Astrocyte (in vitro differentiated cells and primary cell): Measurements from ENCODE around the gene AHSA1. TPM values are rescaled to one million over a fixed set of nuclear protein-coding genes. Genes with fewer than 3 reads are reported as not detected.

Experiments
- DNase-seq: peaks from one replicate; pipeline ENCODE4 v3.0.0-alpha.2; 2010; ENCODE audit warnings: low read depth
- FAIRE-seq: peaks from 2 replicates; lab custom pipeline; 2011; peaks lifted over from hg19 to GRCh38; lab: Jason Lieb, UNC
- H2AFZ ChIP-seq: 2 replicates; pipeline ENCODE4 v1.6.0; 2012; ENCODE audit warnings: low read depth, low read length, inconsistent platforms
- H3K27ac ChIP-seq: 2 replicates; pipeline ENCODE4 v1.5.1; 2011; ENCODE audit warnings: low read depth, low read length, inconsistent platforms
- H3K27me3 ChIP-seq: 2 replicates; pipeline ENCODE4 v1.6.0; 2011; ENCODE audit warnings: low read length, inconsistent platforms; ENCODE audit not compliant: insufficient read depth
- H3K36me3 ChIP-seq: 2 replicates; pipeline ENCODE4 v1.5.1; 2011; ENCODE audit warnings: low read length, inconsistent platforms; ENCODE audit not compliant: insufficient read depth
- H3K4me1 ChIP-seq: 2 replicates; pipeline ENCODE4 v1.5.1; 2011; ENCODE audit warnings: low read length, inconsistent platforms; ENCODE audit not compliant: insufficient read depth
- H3K4me2 ChIP-seq: 2 replicates; pipeline ENCODE4 v1.6.0; 2012; ENCODE audit warnings: low read length, inconsistent platforms
- H3K4me3 ChIP-seq: 2 replicates; pipeline ENCODE4 v1.5.1; 2011; ENCODE audit warnings: low read depth, mild to moderate bottlenecking, low read length, inconsistent platforms; ENCODE audit not compliant: insufficient read depth
- H3K79me2 ChIP-seq: 2 replicates; pipeline ENCODE4 v1.6.0; 2012; ENCODE audit warnings: mild to moderate bottlenecking, low read length, inconsistent platforms; ENCODE audit not compliant: insufficient read depth
- H3K9ac ChIP-seq: 2 replicates; pipeline ENCODE4 v1.6.0; 2012; ENCODE audit warnings: mild to moderate bottlenecking, low read length, inconsistent platforms
- H3K9me3 ChIP-seq: 2 replicates; pipeline ENCODE4 v1.5.1; 2012; ENCODE audit warnings: low read depth, mild to moderate bottlenecking, low read length, inconsistent platforms; ENCODE audit not compliant: insufficient read depth
- H4K20me1 ChIP-seq: 2 replicates; pipeline ENCODE4 v1.6.0; 2012; ENCODE audit warnings: low read length, inconsistent platforms; ENCODE audit not compliant: insufficient read depth
- H3K27ac Mint-ChIP-seq: one replicate; pipeline ENCODE4 v1.8.0; 2021; ENCODE audit warnings: mild to moderate bottlenecking, mixed read lengths; ENCODE audit not compliant: unreplicated experiment
- H3K27me3 Mint-ChIP-seq: one replicate; pipeline ENCODE4 v1.8.0; 2021; ENCODE audit warnings: low read depth, mixed read lengths; ENCODE audit not compliant: unreplicated experiment
- H3K36me3 Mint-ChIP-seq: one replicate; pipeline ENCODE4 v1.8.0; 2021; ENCODE audit warnings: low read depth, mixed read lengths; ENCODE audit not compliant: unreplicated experiment
- H3K4me1 Mint-ChIP-seq: one replicate; pipeline ENCODE4 v1.8.0; 2021; ENCODE audit warnings: low read depth, mixed read lengths; ENCODE audit not compliant: unreplicated experiment
- H3K4me3 Mint-ChIP-seq: one replicate; pipeline ENCODE4 v1.8.0; 2021; ENCODE audit warnings: mild to moderate bottlenecking, moderate library complexity, mixed read lengths; ENCODE audit not compliant: unreplicated experiment
- H3K9me3 Mint-ChIP-seq: one replicate; pipeline ENCODE4 v1.8.0; 2021; ENCODE audit warnings: mild to moderate bottlenecking, mixed read lengths; ENCODE audit not compliant: unreplicated experiment
- EZH2 ChIP-seq: IDR thresholded peaks from 2 replicates; pipeline ENCODE4 v1.6.1; 2012; ENCODE audit warnings: mild to moderate bottlenecking, low read length, inconsistent platforms; ENCODE audit not compliant: insufficient read depth
- total RNA-seq: library from RNA; stranded (reverse); gene quantifications from 2 replicates; pipeline ENCODE4 v1.2.1, GENCODE V29; 2021
- TF ChIP-seq, protein P1 (sequence below): IDR thresholded peaks from 2 replicates; pipeline ENCODE4 v1.5.1; 2011; ENCODE audit warnings: low read depth, mild to moderate bottlenecking, inconsistent platforms, low read length, moderate library complexity; ENCODE audit not compliant: insufficient read depth

AHSA1 gene
- total RNA-seq, 1 donor from 2014 or later, result 157 TPM

GRCh38 chr14:77508876-77509275, 51.0 kb downstream of the AHSA1 start:
- no peak overlapping the region for H3K4me3 Mint-ChIP-seq
- Histone ChIP-seq H3K9me3 (no peaks in the 10 kb centered on the region), H3K4me1 (no peaks in the 10 kb centered on the region), H3K36me3 (peaks cover 26% of the 10 kb centered on the region), H3K9ac (no peak overlapping the region), H3K4me3 (no peak overlapping the region), H3K79me2 (no peaks in the 10 kb centered on the region), H4K20me1 (peaks cover 10% of the 10 kb centered on the region), H2AFZ (no peak overlapping the region), H3K27me3 (no peaks in the 10 kb centered on the region), H3K4me2 (no peak overlapping the region), H3K27ac (peak overlapping the region; percentile 27)
- H3K9me3 Mint-ChIP-seq, result no peaks in the 10 kb centered on the region
- DNase-seq (no peak), FAIRE-seq (no peak)
- H3K4me1 Mint-ChIP-seq, result peaks cover 11% of the 10 kb centered on the region
- H3K36me3 Mint-ChIP-seq, result peaks cover 29% of the 10 kb centered on the region
- peaks cover 2% of the 10 kb centered on the region for H3K27me3 Mint-ChIP-seq
- peak overlapping the region; percentile 94 for H3K27ac Mint-ChIP-seq
- TF ChIP-seq EZH2, result no peak

DNA sequence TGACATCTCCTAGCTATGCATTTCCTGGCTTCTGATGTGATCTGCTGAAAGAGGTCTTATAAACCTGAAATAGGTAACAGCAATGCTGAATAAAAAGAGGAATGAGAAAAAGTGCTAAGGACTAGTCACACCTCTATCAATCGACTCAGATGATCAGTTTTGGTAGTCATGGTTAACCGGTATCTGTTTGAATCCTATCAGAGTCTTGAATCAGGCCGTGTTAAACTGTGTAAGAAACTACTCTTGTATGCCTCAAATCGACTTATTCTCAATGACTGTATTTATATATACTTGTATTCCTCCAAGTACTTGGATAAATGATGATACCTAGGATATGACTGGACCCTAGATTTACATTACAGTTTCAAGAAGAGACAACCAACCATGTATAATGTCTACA, 51.5 kb downstream of the AHSA1 start:
- no peaks in the 10 kb centered on the region for H3K9me3 ChIP-seq

GRCh38 chr14:77511486-77512162, 53.7 kb downstream of the AHSA1 start:
- Histone ChIP-seq H3K79me2 (no peaks in the 10 kb centered on the region), H3K27me3 (no peaks in the 10 kb centered on the region), H3K4me2 (no peak overlapping the region), H4K20me1 (peaks cover 10% of the 10 kb centered on the region), H2AFZ (no peak overlapping the region), H3K4me1 (no peaks in the 10 kb centered on the region), H3K4me3 (no peak overlapping the region), H3K9ac (no peak overlapping the region), H3K27ac (no peak overlapping the region), H3K9me3 (no peaks in the 10 kb centered on the region), H3K36me3 (peaks cover 30% of the 10 kb centered on the region)
- TF ChIP-seq EZH2, result no peak
- TF ChIP-seq, protein P1, sequence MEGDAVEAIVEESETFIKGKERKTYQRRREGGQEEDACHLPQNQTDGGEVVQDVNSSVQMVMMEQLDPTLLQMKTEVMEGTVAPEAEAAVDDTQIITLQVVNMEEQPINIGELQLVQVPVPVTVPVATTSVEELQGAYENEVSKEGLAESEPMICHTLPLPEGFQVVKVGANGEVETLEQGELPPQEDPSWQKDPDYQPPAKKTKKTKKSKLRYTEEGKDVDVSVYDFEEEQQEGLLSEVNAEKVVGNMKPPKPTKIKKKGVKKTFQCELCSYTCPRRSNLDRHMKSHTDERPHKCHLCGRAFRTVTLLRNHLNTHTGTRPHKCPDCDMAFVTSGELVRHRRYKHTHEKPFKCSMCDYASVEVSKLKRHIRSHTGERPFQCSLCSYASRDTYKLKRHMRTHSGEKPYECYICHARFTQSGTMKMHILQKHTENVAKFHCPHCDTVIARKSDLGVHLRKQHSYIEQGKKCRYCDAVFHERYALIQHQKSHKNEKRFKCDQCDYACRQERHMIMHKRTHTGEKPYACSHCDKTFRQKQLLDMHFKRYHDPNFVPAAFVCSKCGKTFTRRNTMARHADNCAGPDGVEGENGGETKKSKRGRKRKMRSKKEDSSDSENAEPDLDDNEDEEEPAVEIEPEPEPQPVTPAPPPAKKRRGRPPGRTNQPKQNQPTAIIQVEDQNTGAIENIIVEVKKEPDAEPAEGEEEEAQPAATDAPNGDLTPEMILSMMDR, result no peak
- FAIRE-seq (no peak), DNase-seq (no peak)
- Mint-ChIP-seq H3K27me3 (peaks cover 2% of the 10 kb centered on the region), H3K4me3 (no peak overlapping the region), H3K36me3 (peaks cover 24% of the 10 kb centered on the region), H3K27ac (no peak overlapping the region), H3K9me3 (no peaks in the 10 kb centered on the region), H3K4me1 (peaks cover 11% of the 10 kb centered on the region)

More for the DNA sequence above, 51.5 kb downstream of the AHSA1 start:
- Histone ChIP-seq H3K4me2 (no peak overlapping the region), H3K9ac (no peak overlapping the region), H2AFZ (no peak overlapping the region), H3K4me3 (no peak overlapping the region), H3K36me3 (peaks cover 26% of the 10 kb centered on the region), H3K4me1 (no peaks in the 10 kb centered on the region), H3K27ac (no peak overlapping the region), H3K27me3 (no peaks in the 10 kb centered on the region), H3K79me2 (no peaks in the 10 kb centered on the region), H4K20me1 (peaks cover 10% of the 10 kb centered on the region)
- TF ChIP-seq, protein P1, result no peak
- no peak for TF ChIP-seq EZH2
- Mint-ChIP-seq H3K4me1 (peaks cover 11% of the 10 kb centered on the region), H3K27ac (peak overlapping the region; percentile 12), H3K27me3 (peaks cover 2% of the 10 kb centered on the region), H3K4me3 (no peak overlapping the region), H3K36me3 (peaks cover 31% of the 10 kb centered on the region), H3K9me3 (no peaks in the 10 kb centered on the region)
- DNase-seq (no peak), FAIRE-seq (no peak)
